ENCODE measurements around the gene DUSP10.

DNA sequence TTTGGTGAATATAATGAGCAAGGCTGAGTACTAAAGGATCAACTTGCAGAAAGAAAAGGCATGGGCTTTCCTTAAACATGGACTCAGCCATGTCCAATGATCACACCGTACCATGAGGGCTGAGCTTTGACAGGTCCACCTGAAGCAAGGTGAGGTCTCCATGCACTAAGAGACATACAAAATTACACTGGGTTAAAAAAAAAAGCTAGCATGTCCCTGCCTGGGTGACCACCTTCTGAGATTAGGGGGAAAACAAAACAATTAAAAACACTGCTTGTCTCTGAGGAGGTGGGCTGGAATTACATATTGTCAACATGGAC is 22.7 kb downstream of the DUSP10 start:
- TF ChIP-seq POLR2A (IDR thresholded peaks at IDR 0.05) = no peak
- TF ChIP-seq, protein P1, sequence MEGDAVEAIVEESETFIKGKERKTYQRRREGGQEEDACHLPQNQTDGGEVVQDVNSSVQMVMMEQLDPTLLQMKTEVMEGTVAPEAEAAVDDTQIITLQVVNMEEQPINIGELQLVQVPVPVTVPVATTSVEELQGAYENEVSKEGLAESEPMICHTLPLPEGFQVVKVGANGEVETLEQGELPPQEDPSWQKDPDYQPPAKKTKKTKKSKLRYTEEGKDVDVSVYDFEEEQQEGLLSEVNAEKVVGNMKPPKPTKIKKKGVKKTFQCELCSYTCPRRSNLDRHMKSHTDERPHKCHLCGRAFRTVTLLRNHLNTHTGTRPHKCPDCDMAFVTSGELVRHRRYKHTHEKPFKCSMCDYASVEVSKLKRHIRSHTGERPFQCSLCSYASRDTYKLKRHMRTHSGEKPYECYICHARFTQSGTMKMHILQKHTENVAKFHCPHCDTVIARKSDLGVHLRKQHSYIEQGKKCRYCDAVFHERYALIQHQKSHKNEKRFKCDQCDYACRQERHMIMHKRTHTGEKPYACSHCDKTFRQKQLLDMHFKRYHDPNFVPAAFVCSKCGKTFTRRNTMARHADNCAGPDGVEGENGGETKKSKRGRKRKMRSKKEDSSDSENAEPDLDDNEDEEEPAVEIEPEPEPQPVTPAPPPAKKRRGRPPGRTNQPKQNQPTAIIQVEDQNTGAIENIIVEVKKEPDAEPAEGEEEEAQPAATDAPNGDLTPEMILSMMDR (IDR thresholded peaks at IDR 0.05) = no peak
